Activated CD8-positive, alpha-beta memory T cell treated with anti-CD3 and anti-CD28 coated beads, Interleukin-2, amount 10 ng/mL, durations not matched to agents 7 days and 5 days (primary cell): ENCODE data around the gene BAIAP3. TPM values are rescaled to one million over a fixed set of nuclear protein-coding genes. Genes with fewer than 3 reads are reported as not detected.

ENCODE experiments used
- ATAC-seq: fragments of 150-1000 bp; cut with Tn5 transposase; one replicate; pipeline ENCODE4 v1.10.0; 2021; ENCODE audit warnings: moderate library complexity
- CTCF ChIA-PET: fragments of 350-600 bp; sonication (Branson Sonifier 250); formaldehyde crosslinking; loops from one replicate; lab custom pipeline; 2021; ENCODE audit warnings: antibody characterized with exemption; lab: Charles Lee
- DNase-seq: peaks from one replicate; pipeline ENCODE4 v3.0.0-alpha.2; 2020
- H3K27ac Mint-ChIP-seq: one replicate; pipeline ENCODE4 v1.8.0; 2021; ENCODE audit warnings: mild to moderate bottlenecking, mixed read lengths
- H3K27me3 Mint-ChIP-seq: one replicate; pipeline ENCODE4 v1.8.0; 2021; ENCODE audit warnings: mixed read lengths
- H3K36me3 Mint-ChIP-seq: one replicate; pipeline ENCODE4 v1.8.0; 2021; ENCODE audit warnings: mild to moderate bottlenecking, mixed read lengths
- H3K4me1 Mint-ChIP-seq: one replicate; pipeline ENCODE4 v1.8.0; 2021; ENCODE audit warnings: mixed read lengths
- H3K4me3 Mint-ChIP-seq: one replicate; pipeline ENCODE4 v1.8.0; 2021; ENCODE audit warnings: mild to moderate bottlenecking, moderate library complexity, mixed read lengths
- H3K9me3 Mint-ChIP-seq: one replicate; pipeline ENCODE4 v1.8.0; 2022; ENCODE audit warnings: low read depth, mixed read lengths
- total RNA-seq, 2 experiments: library from RNA; stranded (reverse); gene quantifications; one replicate each; pipeline ENCODE4 v1.2.3, GENCODE V29; 2021

The BAIAP3 gene
- total RNA-seq, 2 experiments from 2014 or later, result 0.45 to 0.53 TPM

GRCh38 chr16:1380195-1380594 is 46.8 kb downstream of the BAIAP3 start:
- ATAC-seq (no peak), DNase-seq (no peak)
- peak overlapping the region; percentile 70 for H3K4me3 Mint-ChIP-seq
- CTCF ChIA-PET, result interaction anchor here (0.7 to 2.6 kb wide), 2 partner anchors 9 to 58 kb away, joined by 3 to 7 read pairs; no protein-coding TSS in a partner anchor
- peak overlapping the region; percentile 43 for H3K27ac Mint-ChIP-seq
- H3K36me3 Mint-ChIP-seq, result no peaks in the 10 kb centered on the region
- peaks cover 18% of the 10 kb centered on the region for H3K4me1 Mint-ChIP-seq
- H3K27me3 Mint-ChIP-seq, result no peaks in the 10 kb centered on the region
- H3K9me3 Mint-ChIP-seq, result no peaks in the 10 kb centered on the region

- no peak for DNase-seq
- no peak overlapping the region for H3K4me3 Mint-ChIP-seq
- CTCF ChIA-PET, result interaction anchor here (0.6 to 2.6 kb wide), 2 partner anchors 11 to 35 kb away, joined by 3 to 7 read pairs; no protein-coding TSS in a partner anchor
Observed at GRCh38 chr16:1381612-1382406, 48.4 kb downstream of the BAIAP3 start.

GRCh38 chr16:1383556-1383955 is 50.1 kb downstream of the BAIAP3 start:
- no peaks in the 10 kb centered on the region for H3K9me3 Mint-ChIP-seq
- no peak for ATAC-seq
- CTCF ChIA-PET, result no interaction called here

More at GRCh38 chr16:1381612-1382406, 48.4 kb downstream of the BAIAP3 start:
- ATAC-seq, result no peak
- Mint-ChIP-seq H3K27ac (no peak overlapping the region), H3K9me3 (no peaks in the 10 kb centered on the region), H3K4me1 (peaks cover 18% of the 10 kb centered on the region), H3K27me3 (no peaks in the 10 kb centered on the region), H3K36me3 (no peaks in the 10 kb centered on the region)

GRCh38 chr16:1385232-1385631 is 51.8 kb downstream of the BAIAP3 start:
- H3K9me3 Mint-ChIP-seq, result no peaks in the 10 kb centered on the region
- no peak overlapping the region for H3K4me3 Mint-ChIP-seq
- no peaks in the 10 kb centered on the region for H3K36me3 Mint-ChIP-seq
- H3K27me3 Mint-ChIP-seq, result no peaks in the 10 kb centered on the region
- DNase-seq (no peak), ATAC-seq (no peak)
- H3K27ac Mint-ChIP-seq, result no peak overlapping the region
- CTCF ChIA-PET, result no interaction called here
- H3K4me1 Mint-ChIP-seq, result peaks cover under 1% of the 10 kb centered on the region

More at GRCh38 chr16:1383556-1383955, 50.1 kb downstream of the BAIAP3 start:
- H3K36me3 Mint-ChIP-seq, result no peaks in the 10 kb centered on the region
- no peaks in the 10 kb centered on the region for H3K27me3 Mint-ChIP-seq
- no peak for DNase-seq
- H3K27ac Mint-ChIP-seq, result no peak overlapping the region
- no peak overlapping the region for H3K4me3 Mint-ChIP-seq
- H3K4me1 Mint-ChIP-seq, result peaks cover 9% of the 10 kb centered on the region

GRCh38 chr16:1387331-1387730 is 53.9 kb downstream of the BAIAP3 start:
- H3K4me3 Mint-ChIP-seq, result no peak overlapping the region
- no peak for ATAC-seq

GRCh38 chr16:1389762-1390161 is 56.3 kb downstream of the BAIAP3 start:
- Mint-ChIP-seq H3K36me3 (no peaks in the 10 kb centered on the region), H3K4me3 (no peak overlapping the region), H3K4me1 (no peaks in the 10 kb centered on the region), H3K27me3 (no peaks in the 10 kb centered on the region), H3K27ac (no peak overlapping the region), H3K9me3 (no peaks in the 10 kb centered on the region)
- no peak for ATAC-seq
- no peak for DNase-seq
- CTCF ChIA-PET, result no interaction called here

More at GRCh38 chr16:1387331-1387730, 53.9 kb downstream of the BAIAP3 start:
- Mint-ChIP-seq H3K27me3 (no peaks in the 10 kb centered on the region), H3K27ac (no peak overlapping the region), H3K9me3 (no peaks in the 10 kb centered on the region), H3K36me3 (no peaks in the 10 kb centered on the region), H3K4me1 (no peaks in the 10 kb centered on the region)
- DNase-seq, result no peak
- CTCF ChIA-PET, result no interaction called here

- H3K27me3 Mint-ChIP-seq, result no peaks in the 10 kb centered on the region
- no peak overlapping the region for H3K27ac Mint-ChIP-seq
- H3K9me3 Mint-ChIP-seq, result no peaks in the 10 kb centered on the region
- no peaks in the 10 kb centered on the region for H3K36me3 Mint-ChIP-seq
- ATAC-seq (no peak), DNase-seq (no peak)
- H3K4me1 Mint-ChIP-seq, result no peaks in the 10 kb centered on the region
- CTCF ChIA-PET, result interaction anchor here (1.7 kb wide), 1 partner anchor 27 kb away, joined by 4 read pairs; no protein-coding TSS in a partner anchor
- no peak overlapping the region for H3K4me3 Mint-ChIP-seq
Observed at GRCh38 chr16:1390239-1390779, 56.9 kb downstream of the BAIAP3 start.

GRCh38 chr16:1392826-1393225 is 59.4 kb downstream of the BAIAP3 start:
- Mint-ChIP-seq H3K36me3 (no peaks in the 10 kb centered on the region), H3K4me3 (no peak overlapping the region), H3K27me3 (no peaks in the 10 kb centered on the region), H3K27ac (no peak overlapping the region), H3K9me3 (no peaks in the 10 kb centered on the region), H3K4me1 (no peaks in the 10 kb centered on the region)
- no peak for ATAC-seq
- CTCF ChIA-PET, result no interaction called here
- no peak for DNase-seq

GRCh38 chr16:1393613-1394176 is 60.2 kb downstream of the BAIAP3 start:
- Mint-ChIP-seq H3K4me1 (no peaks in the 10 kb centered on the region), H3K36me3 (no peaks in the 10 kb centered on the region), H3K27ac (no peak overlapping the region), H3K4me3 (no peak overlapping the region), H3K27me3 (no peaks in the 10 kb centered on the region), H3K9me3 (no peaks in the 10 kb centered on the region)
- ATAC-seq, result no peak
- DNase-seq, result no peak
- CTCF ChIA-PET, result no interaction called here

GRCh38 chr16:1394367-1394951 is 61.0 kb downstream of the BAIAP3 start:
- ATAC-seq, result no peak
- H3K4me1 Mint-ChIP-seq, result no peaks in the 10 kb centered on the region
- no peak for DNase-seq
- no peaks in the 10 kb centered on the region for H3K9me3 Mint-ChIP-seq
- H3K4me3 Mint-ChIP-seq, result no peak overlapping the region
- H3K27ac Mint-ChIP-seq, result no peak overlapping the region
- CTCF ChIA-PET, result no interaction called here
- no peaks in the 10 kb centered on the region for H3K27me3 Mint-ChIP-seq
- H3K36me3 Mint-ChIP-seq, result no peaks in the 10 kb centered on the region

GRCh38 chr16:1395444-1396031 is 62.1 kb downstream of the BAIAP3 start:
- CTCF ChIA-PET, result no interaction called here
- no peaks in the 10 kb centered on the region for H3K27me3 Mint-ChIP-seq
- DNase-seq (no peak), ATAC-seq (no peak)
- no peaks in the 10 kb centered on the region for H3K36me3 Mint-ChIP-seq
- no peaks in the 10 kb centered on the region for H3K4me1 Mint-ChIP-seq
- H3K4me3 Mint-ChIP-seq, result no peak overlapping the region
- no peak overlapping the region for H3K27ac Mint-ChIP-seq
- no peaks in the 10 kb centered on the region for H3K9me3 Mint-ChIP-seq

- CTCF ChIA-PET, result no interaction called here
- ATAC-seq, result no peak
- peaks cover 4% of the 10 kb centered on the region for H3K36me3 Mint-ChIP-seq
- no peaks in the 10 kb centered on the region for H3K9me3 Mint-ChIP-seq
- no peaks in the 10 kb centered on the region for H3K4me1 Mint-ChIP-seq
- H3K4me3 Mint-ChIP-seq, result no peak overlapping the region
- no peaks in the 10 kb centered on the region for H3K27me3 Mint-ChIP-seq
- no peak overlapping the region for H3K27ac Mint-ChIP-seq
- no peak for DNase-seq
Observed at GRCh38 chr16:1397779-1398178, 64.3 kb downstream of the BAIAP3 start.

- Mint-ChIP-seq H3K27ac (no peak overlapping the region), H3K4me1 (no peaks in the 10 kb centered on the region), H3K4me3 (no peak overlapping the region), H3K27me3 (no peaks in the 10 kb centered on the region), H3K9me3 (no peaks in the 10 kb centered on the region), H3K36me3 (peaks cover 5% of the 10 kb centered on the region)
- CTCF ChIA-PET, result no interaction called here
- ATAC-seq, result no peak
- DNase-seq, result no peak
Observed at GRCh38 chr16:1398351-1398750, 64.9 kb downstream of the BAIAP3 start.
